Mucosa of descending colon (tissue), 3 donors: ENCODE results near the gene OPA3. TPM values are rescaled to one million over a fixed set of nuclear protein-coding genes. Genes with fewer than 3 reads are reported as not detected.
A peak's percentile ranks its signal among the peaks of the same experiment; 100 is the strongest.

Experiments used
- ATAC-seq: fragments of 200-7000 bp; cut with Tn5 transposase; one replicate; pipeline ENCODE4 v1.9.1; 2020; ENCODE audit warnings: mild to moderate bottlenecking, moderate library complexity
- DNase-seq, 3 donors: peaks; one replicate each; pipeline ENCODE4 v3.0.0-alpha.2; 2020
- H3K36me3 ChIP-seq: fragments of 200-600 bp; one replicate; pipeline ENCODE4 v1.8.0; 2021; ENCODE audit warnings: low read depth, mild to moderate bottlenecking
- H3K4me1 ChIP-seq: fragments of 200-600 bp; one replicate; pipeline ENCODE4 v1.8.0; 2021; ENCODE audit warnings: low read depth, mild to moderate bottlenecking
- H3K4me3 ChIP-seq: fragments of 200-600 bp; one replicate; pipeline ENCODE4 v1.8.0; 2021; ENCODE audit warnings: mild to moderate bottlenecking
- H3K9me3 ChIP-seq: fragments of 200-600 bp; one replicate; pipeline ENCODE4 v1.8.0; 2021; ENCODE audit warnings: mild to moderate bottlenecking
- intact Hi-C, 2 donors: fragments of 100-400 bp; cut with DNase I in 1 of 2; cut with micrococcal nuclease in 1 of 2; formaldehyde crosslinking; loops; one replicate each; pipeline versions ENCODE4 v1.11.0 to v1.11.1; 2022; cut with DNase I, micrococcal nuclease
- total RNA-seq, 3 donors: library from RNA; stranded (reverse); fragmentation: NEBNext Ultra II Directional in 2 of 3; extraction: Animal tissue kit (Norgen Biotek cat#: 25700) in 2 of 3; gene quantifications; one replicate each; pipeline versions ENCODE4 v1.2.1 to v1.2.4, GENCODE V29; 2021 to 2023
- TF ChIP-seq, protein P1 (sequence below): fragments of 200-600 bp; IDR thresholded peaks from one replicate; pipeline ENCODE4 v1.8.0; 2022; ENCODE audit warnings: antibody characterized with exemption, mild to moderate bottlenecking
- donor health status: DM: no; HTN: no; CAD: no; lungs with moderate emphysema.
- donor health status: DM: no; HTN: no; CAD: no.
- donor health status: DM: no; HTN: yes; CAD: no.

Gene OPA3
- total RNA-seq, 3 donors from 2014 or later = 12.1 to 16.4 (median 13.4) TPM

DNA sequence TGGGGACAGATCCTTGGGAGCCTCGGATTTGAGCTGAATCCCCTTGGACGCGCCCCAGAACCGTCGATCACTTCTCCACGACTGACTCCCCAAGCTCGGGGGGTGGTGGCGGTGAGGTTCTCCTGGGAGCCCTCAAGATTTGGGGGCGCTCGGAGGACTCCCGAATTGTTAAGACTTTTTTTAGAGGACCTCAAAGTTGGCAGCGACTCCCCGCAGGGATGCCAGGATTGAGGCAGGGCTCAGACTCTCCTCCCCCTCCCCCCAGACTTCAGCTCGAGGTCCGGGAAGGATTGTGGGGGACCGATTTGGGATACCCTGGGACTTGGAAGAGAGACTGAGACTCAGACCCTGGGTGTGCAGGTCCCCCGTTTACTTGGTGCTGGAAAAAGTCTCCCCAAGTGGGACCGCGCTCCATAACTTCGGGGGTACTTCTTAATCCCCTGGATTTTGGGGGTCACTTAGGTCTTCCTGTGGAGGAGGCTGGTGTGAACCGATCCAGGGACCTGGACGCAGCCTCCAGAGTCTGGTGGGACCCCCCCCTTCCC lies 76.7 kb downstream of the OPA3 start:
- ATAC-seq = no peak
- Histone ChIP-seq H3K4me1 (peaks cover 44% of the 10 kb centered on the region), H3K4me3 (peak overlapping the region; percentile 88), H3K36me3 (no peaks in the 10 kb centered on the region), H3K9me3 (no peaks in the 10 kb centered on the region)
- intact Hi-C loops = loop anchor here in 1 of 2 donors (2.0 kb wide), 1 partner anchor 15 kb away; no protein-coding TSS in a partner anchor
- TF ChIP-seq, protein P1, sequence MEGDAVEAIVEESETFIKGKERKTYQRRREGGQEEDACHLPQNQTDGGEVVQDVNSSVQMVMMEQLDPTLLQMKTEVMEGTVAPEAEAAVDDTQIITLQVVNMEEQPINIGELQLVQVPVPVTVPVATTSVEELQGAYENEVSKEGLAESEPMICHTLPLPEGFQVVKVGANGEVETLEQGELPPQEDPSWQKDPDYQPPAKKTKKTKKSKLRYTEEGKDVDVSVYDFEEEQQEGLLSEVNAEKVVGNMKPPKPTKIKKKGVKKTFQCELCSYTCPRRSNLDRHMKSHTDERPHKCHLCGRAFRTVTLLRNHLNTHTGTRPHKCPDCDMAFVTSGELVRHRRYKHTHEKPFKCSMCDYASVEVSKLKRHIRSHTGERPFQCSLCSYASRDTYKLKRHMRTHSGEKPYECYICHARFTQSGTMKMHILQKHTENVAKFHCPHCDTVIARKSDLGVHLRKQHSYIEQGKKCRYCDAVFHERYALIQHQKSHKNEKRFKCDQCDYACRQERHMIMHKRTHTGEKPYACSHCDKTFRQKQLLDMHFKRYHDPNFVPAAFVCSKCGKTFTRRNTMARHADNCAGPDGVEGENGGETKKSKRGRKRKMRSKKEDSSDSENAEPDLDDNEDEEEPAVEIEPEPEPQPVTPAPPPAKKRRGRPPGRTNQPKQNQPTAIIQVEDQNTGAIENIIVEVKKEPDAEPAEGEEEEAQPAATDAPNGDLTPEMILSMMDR = no peak
- DNase-seq = no peak

DNA sequence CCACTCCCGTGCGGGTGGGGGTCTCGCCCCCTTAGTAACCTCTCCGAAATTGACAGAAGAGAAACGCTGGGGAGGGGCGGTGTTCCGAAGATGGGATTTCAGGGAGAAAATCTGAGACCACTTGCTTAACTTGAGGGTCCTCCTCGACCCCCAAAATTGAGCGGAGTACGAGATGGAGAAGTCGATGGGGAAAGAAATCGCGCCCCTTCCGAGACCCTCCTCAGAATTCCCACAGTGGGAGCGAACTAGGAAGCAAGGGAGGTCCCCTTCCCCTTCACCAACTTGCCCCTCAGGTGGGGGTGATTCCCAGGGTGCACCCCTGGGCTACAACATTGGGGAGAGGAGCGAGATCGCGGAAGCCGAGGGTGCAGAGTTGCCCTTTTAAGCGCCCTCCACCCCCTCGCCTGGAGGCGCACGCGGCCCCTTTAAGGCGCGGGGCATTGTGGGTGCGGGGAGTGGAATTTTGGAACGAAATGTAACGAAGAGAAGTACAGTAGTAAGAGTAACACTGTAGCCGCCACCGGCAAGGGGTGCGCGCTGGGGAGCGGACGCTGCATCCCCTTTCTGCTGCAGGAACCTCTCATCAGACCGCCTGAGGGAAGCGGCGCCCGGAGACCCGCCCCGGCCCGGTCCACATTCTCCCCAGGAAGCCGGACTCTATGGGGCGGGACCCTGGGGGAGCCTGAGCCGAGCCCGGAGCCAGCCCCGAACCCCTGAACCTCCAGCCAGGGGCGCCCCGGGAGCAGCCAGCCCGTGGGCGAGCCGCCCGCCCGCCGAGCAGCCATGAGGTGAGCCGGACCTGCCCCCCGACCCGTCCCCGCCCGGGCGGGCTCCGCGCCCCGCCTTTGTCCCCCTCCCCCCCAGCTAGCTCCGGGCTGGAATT lies 77.4 kb downstream of the OPA3 start, which contains the start of gene VASP:
Gene VASP, plus strand, starts transcription at position 491 of the 883 bp plus-strand sequence. Its CDS starts 293 bp downstream, at position 784.
- Histone ChIP-seq H3K4me1 (peaks cover 37% of the 10 kb centered on the region), H3K4me3 (peak within 1 kb of the TSS; percentile 88), H3K36me3 (no peaks in the 10 kb centered on the region), H3K9me3 (no peaks in the 10 kb centered on the region)
- ATAC-seq (peak; percentile 78), DNase-seq (peak; percentile 95 to 97 (median 95))
- TF ChIP-seq, protein P1 = no peak
- intact Hi-C loops = no loop called here

DNA sequence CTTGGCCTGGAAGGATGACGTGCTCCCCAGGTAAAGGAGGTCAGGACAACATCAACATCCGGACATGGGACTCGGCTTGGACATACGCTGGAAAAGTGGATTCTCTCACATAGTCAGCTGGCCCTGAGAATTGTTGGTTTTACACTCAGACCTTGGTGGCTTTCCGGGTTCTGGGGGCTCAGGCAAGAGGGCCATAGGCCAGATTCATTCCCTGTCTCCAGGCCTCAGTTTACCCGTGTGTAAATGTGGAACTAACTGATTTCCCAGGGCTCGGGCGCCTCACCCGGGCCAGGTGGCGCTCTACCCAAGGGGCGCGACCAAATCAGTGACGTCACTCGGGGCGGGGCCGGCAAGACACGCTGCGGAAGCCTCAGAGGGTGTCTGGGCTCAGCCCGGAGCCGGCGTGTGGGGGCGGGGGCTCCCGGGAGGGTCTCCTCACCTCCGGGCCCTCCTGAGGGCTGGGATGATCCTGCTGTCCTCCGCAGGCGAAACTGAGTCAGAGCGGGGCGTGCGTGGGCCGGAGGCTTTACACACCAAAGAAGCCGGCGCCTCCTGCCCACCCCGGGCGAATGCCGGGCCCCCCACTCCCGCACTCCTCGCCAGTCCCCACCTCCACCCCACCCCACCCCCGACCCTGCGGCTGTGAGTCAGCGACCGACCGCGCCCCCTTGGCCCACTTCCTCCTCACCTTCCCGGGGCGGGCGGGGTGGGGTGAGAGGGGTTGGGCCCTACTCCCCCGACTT lies 78.2 kb downstream of the OPA3 start:
- peak; percentile 98 for DNase-seq
- H3K4me1 ChIP-seq = peaks cover 29% of the 10 kb centered on the region
- no peaks in the 10 kb centered on the region for H3K36me3 ChIP-seq
- TF ChIP-seq, protein P1 = peak; percentile 66
- H3K9me3 ChIP-seq = no peaks in the 10 kb centered on the region
- ATAC-seq = peak; percentile 83
- intact Hi-C loops = no loop called here
- peak overlapping the region; percentile 88 for H3K4me3 ChIP-seq

DNA sequence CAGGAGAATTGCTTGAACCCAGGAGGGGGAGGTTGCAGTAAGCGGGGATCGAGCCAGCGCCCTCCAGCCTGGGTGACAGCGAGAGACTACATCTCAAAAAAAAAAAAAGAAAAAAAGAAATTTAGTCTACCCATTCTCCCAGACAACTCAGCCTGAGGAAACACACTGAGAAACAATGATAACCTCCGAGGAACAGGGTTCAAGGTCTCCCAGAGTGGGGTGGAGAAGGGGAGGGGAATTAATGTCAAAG lies 78.7 kb downstream of the OPA3 start:
- DNase-seq = no peak
- no peak for ATAC-seq
- Histone ChIP-seq H3K9me3 (no peaks in the 10 kb centered on the region), H3K36me3 (no peaks in the 10 kb centered on the region), H3K4me1 (peaks cover 24% of the 10 kb centered on the region), H3K4me3 (no peak overlapping the region)
- intact Hi-C loops = no loop called here
- TF ChIP-seq, protein P1 = no peak

DNA sequence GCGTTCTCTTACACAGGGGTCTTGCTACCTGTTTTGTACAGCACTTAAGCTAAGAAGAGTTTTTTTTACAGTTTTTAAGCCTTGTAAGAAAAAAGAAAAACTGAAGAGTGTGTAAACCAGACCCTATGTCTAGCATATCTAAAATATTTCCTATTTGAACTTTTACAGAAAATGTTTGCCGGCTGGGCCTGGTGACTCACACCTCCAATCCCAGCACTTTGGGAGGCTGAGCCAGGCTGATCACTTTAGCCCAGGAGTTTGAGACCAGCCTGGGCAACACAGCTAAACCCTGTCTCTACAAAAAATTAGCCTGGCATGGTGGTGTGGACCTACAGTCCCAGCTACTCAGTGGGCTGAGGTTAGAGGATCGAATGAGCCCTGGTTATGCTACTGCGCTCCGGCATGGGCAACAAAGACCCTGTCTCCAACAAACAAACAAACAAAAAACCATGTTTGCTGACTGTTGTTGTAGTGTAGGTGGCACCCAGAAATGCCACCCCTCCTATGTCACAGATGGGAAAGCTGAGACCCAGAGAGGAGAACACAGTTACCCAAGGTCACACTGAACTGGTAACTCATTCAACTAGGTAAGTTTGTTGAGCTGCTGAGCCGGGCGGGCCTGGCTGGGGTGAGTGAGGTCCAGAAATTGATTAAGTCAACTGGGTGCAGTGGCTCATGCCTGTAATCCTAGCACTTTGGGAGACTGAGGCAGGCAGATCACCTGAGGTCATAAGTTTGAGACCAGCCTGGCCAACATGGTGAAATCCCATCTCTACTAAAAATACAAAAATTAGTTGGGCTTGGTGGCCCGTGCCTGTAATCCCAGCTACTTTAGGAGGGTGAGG lies 79.2 kb downstream of the OPA3 start:
- TF ChIP-seq, protein P1 = no peak

More for the DNA sequence above, 79.2 kb downstream of the OPA3 start:
- no peak for DNase-seq
- H3K36me3 ChIP-seq = no peaks in the 10 kb centered on the region
- H3K9me3 ChIP-seq = no peaks in the 10 kb centered on the region
- intact Hi-C loops = no loop called here
- H3K4me1 ChIP-seq = peaks cover 19% of the 10 kb centered on the region
- H3K4me3 ChIP-seq = no peak overlapping the region
- no peak for ATAC-seq
